Measurements from ENCODE around the gene FRMD3. TPM values are rescaled to one million over a fixed set of nuclear protein-coding genes. Genes with fewer than 3 reads are reported as not detected.

FRMD3 gene
- total RNA-seq, 1 experiment from 2014 or later, result 0.55 TPM

GRCh38 chr9:83557771-83558170 is 19.6 kb upstream of the FRMD3 start:
- Histone ChIP-seq H2BK20ac (ENCODE audit: low read depth, low read length, poor library complexity, severe bottlenecking) (no peak overlapping the region), H3K79me2 (ENCODE audit: insufficient read depth, low read length) (no peaks in the 10 kb centered on the region), H3K23me2 (ENCODE audit: insufficient read length, low read depth, low read length, poor library complexity, severe bottlenecking) (no peaks in the 10 kb centered on the region), H4K5ac (ENCODE audit: insufficient read length, low read depth, low read length) (no peak overlapping the region), H2AK5ac (ENCODE audit: insufficient read length, low read length) (no peak overlapping the region), H2AFZ (ENCODE audit: low read length) (no peak overlapping the region), H3K9ac (ENCODE audit: extremely low read depth, insufficient read length, low read length) (no peak overlapping the region), H3T11ph (ENCODE audit: low read length) (no peak overlapping the region), H3K27ac (ENCODE audit: insufficient read length, low read depth, low read length) (no peak overlapping the region), H2BK15ac (ENCODE audit: low read depth, low read length) (no peak overlapping the region), H3K4me2 (ENCODE audit: insufficient read depth, insufficient read length, low read length) (no peak overlapping the region), H3K23ac (ENCODE audit: insufficient read length, low read depth, low read length) (no peak overlapping the region), H2BK12ac (ENCODE audit: insufficient read length, low read depth, low read length) (no peak overlapping the region), H3K18ac (ENCODE audit: insufficient read length, low read depth, low read length) (no peak overlapping the region), H4K8ac (replicated peaks; ENCODE audit: insufficient read length, low read depth, low read length) (no peak overlapping the region), H3K14ac (ENCODE audit: insufficient read depth, low read length) (no peak overlapping the region), H3K56ac (ENCODE audit: insufficient read length, low read depth, low read length) (no peak overlapping the region), H4K20me1 (ENCODE audit: control insufficient read depth, insufficient read depth, insufficient read length) (no peaks in the 10 kb centered on the region), H3K4ac (ENCODE audit: low read depth, low read length) (no peak overlapping the region), H3K79me1 (ENCODE audit: insufficient read depth, low read depth, low read length, poor library complexity, severe bottlenecking) (no peaks in the 10 kb centered on the region), H4K91ac (ENCODE audit: insufficient read length, low read depth, low read length) (no peak overlapping the region), H2BK120ac (ENCODE audit: low read depth, low read length, poor library complexity, severe bottlenecking) (no peak overlapping the region), H3K27me3 (ENCODE audit: insufficient read depth, low read length) (no peaks in the 10 kb centered on the region), H3K9me3 (ENCODE audit: control insufficient read depth, low read depth, low read length) (no peaks in the 10 kb centered on the region), H3K4me1 (ENCODE audit: insufficient read depth, low read length) (no peaks in the 10 kb centered on the region), H2BK5ac (ENCODE audit: insufficient read length, low read length) (no peak overlapping the region)
- no peaks in the 10 kb centered on the region for H3K4me1 Mint-ChIP-seq
- peaks cover 9 to 11% of the 10 kb centered on the region in 2 experiments; a peak in 4 of 5 replicates for H3K9me3 Mint-ChIP-seq
- no peak for DNase-seq
- H3K4me3 Mint-ChIP-seq, result no peak overlapping the region
- H3K36me3 Mint-ChIP-seq (ENCODE audit: insufficient read depth in 1 of 3, low read depth in 3 of 3), result no peaks in the 10 kb centered on the region; a peak in 1 of 7 replicates
- H3K27ac Mint-ChIP-seq, result no peak overlapping the region
- peaks cover 2% of the 10 kb centered on the region; the same call in 1 of the 2 replicates for H3K27me3 Mint-ChIP-seq (ENCODE audit: low read depth)
- TF ChIP-seq CTCF (conservative IDR thresholded peaks at IDR 0.05), result no peak

All from H9 (cell line).